Liver (tissue), 2 donors: ENCODE measurements around the gene GPD1.

Experiments
- CTCF ChIP-seq: fragments of 150-350 bp; IDR thresholded peaks from 2 replicates; pipeline ENCODE4 v1.5.1; 2017; ENCODE audit warnings: improper control_type of control experiment, low read depth, low read length; ENCODE audit not compliant: missing input control
- YY1 ChIP-seq: IDR thresholded peaks from 2 replicates; pipeline ENCODE4 v1.6.1; 2016; ENCODE audit warnings: antibody characterized with exemption, mild to moderate bottlenecking
- donor health status: healthy.

GRCh38 chr12:50107416-50108268 lies 3.8 kb downstream of the GPD1 start:
- no peak for TF ChIP-seq CTCF
- no peak for TF ChIP-seq YY1
